ENCODE measurements around the gene PKP2.
"Not testable (repeated sequence)": the region's sequence is repeated elsewhere in the genome, so short reads cannot be mapped to it uniquely, and the experiment has no call there.

PKP2 gene

DNA sequence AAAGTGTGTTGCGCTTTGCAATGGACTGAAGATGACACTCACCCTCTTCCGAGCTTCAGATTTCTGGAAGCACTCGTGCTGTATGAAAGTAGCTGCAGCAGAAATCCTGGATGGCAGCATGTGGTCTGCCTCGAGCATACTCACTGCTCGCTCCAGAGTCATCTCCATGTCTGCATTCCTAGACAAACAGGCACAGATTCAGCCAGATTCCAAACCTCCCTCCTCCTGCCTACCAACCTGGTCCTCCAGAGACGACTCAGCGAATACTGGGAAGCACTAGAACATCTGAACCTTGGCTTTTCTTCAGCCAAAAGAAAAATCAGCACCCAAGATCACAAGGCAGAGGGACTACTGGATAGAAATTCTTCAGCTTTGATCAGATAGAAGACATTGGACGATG is 27.7 kb downstream of the PKP2 start:
- ATAC-seq (ENCODE audit: low read depth) (no peak), DNase-seq (ENCODE audit: low spot score in 2 of 2) (no peak)
- H3K27ac Mint-ChIP-seq, result no peak overlapping the region
- H3K27me3 Mint-ChIP-seq, result peaks cover 7% of the 10 kb centered on the region
- peaks cover 3% of the 10 kb centered on the region for H3K9me3 Mint-ChIP-seq
- H3K4me3 Mint-ChIP-seq, result no peak overlapping the region
- H3K4me1 Mint-ChIP-seq, result no peaks in the 10 kb centered on the region
- no peaks in the 10 kb centered on the region for H3K36me3 Mint-ChIP-seq

DNA sequence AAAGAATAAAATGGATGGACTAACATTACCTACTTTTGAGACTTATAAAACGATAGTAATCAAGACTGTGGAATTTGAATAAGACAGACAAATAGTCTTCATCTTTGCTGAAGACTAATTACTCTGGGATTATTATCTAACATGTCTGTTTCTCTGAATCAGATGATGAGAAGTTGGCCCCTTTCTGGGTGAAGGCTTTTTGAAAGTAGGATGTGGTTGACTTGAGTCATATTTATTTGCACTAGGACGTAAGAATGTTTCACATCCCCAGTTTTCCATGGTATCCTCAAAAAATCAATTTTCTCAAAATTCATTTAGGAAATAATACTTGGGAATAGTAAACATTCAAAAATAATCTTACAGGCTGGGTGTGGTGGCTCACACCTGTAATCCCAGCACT is 31.8 kb downstream of the PKP2 start:
- Mint-ChIP-seq H3K36me3 (no peaks in the 10 kb centered on the region), H3K4me1 (no peaks in the 10 kb centered on the region), H3K4me3 (no peak overlapping the region), H3K27ac (no peak overlapping the region), H3K9me3 (peaks cover 3% of the 10 kb centered on the region), H3K27me3 (no peaks in the 10 kb centered on the region)
- ATAC-seq (ENCODE audit: low read depth) (no peak), DNase-seq (ENCODE audit: low spot score in 2 of 2) (no peak)

DNA sequence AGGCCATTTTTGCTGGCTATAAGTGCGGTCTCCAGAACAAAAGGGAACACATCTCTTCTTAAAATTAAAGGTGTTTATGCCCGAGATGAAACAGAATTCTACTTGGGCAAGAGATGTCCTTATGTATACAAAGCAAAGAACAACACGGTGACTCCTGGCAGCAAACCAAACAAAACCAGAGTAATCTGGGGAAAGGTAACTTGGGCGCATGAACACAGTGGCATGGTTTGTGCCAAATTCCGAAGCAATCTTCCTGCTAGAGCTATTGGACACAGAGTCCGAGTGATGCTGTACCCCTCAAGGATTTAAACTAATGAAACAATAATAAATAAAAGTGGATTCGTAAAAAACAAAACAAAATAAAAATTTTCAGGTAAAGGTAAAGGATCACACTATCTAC is 33.4 kb downstream of the PKP2 start:
- Mint-ChIP-seq H3K36me3 (no peaks in the 10 kb centered on the region), H3K4me3 (no peak overlapping the region), H3K27me3 (no peaks in the 10 kb centered on the region), H3K9me3 (peaks cover 3% of the 10 kb centered on the region), H3K4me1 (no peaks in the 10 kb centered on the region), H3K27ac (no peak overlapping the region)
- DNase-seq (ENCODE audit: low spot score in 2 of 2) (no peak), ATAC-seq (ENCODE audit: low read depth) (no peak)

GRCh38 chr12:32861658-32862057 is 34.9 kb downstream of the PKP2 start:
- H3K27me3 Mint-ChIP-seq; H3K36me3 Mint-ChIP-seq; H3K9me3 Mint-ChIP-seq; H3K4me1 Mint-ChIP-seq; H3K27ac Mint-ChIP-seq; H3K4me3 Mint-ChIP-seq; DNase-seq (ENCODE audit: low spot score in 2 of 2); ATAC-seq (ENCODE audit: low read depth): not testable (repeated sequence)

- no peaks in the 10 kb centered on the region for H3K4me1 Mint-ChIP-seq
- H3K4me3 Mint-ChIP-seq, result no peak overlapping the region
- H3K27ac Mint-ChIP-seq, result no peak overlapping the region
- H3K36me3 Mint-ChIP-seq, result no peaks in the 10 kb centered on the region
- ATAC-seq (ENCODE audit: low read depth), result no peak
- no peaks in the 10 kb centered on the region for H3K9me3 Mint-ChIP-seq
- H3K27me3 Mint-ChIP-seq, result no peaks in the 10 kb centered on the region
- no peak for DNase-seq (ENCODE audit: low spot score in 2 of 2)
These were observed 36.4 kb downstream of the PKP2 start for GRCh38 chr12:32860192-32860591.

DNA sequence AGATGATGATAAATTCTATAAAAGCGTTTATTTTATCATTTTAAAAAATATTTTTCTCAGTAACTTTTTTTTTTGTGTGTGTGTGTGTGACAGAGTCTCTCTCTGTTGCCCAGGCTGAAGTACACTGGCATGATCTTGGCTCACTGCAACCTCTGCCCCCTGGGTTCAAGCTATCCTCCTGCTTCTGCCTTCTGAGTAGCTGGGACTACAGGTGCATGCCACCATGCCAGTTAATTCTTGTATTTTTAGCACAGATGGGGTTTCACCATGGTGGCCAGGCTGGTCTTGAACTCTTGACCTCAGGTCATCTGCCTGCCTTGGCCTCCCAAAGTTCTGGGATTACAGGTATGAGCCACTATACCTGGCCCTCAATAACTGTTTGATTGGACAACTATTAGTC is 37.2 kb downstream of the PKP2 start:
- Mint-ChIP-seq H3K36me3 (no peaks in the 10 kb centered on the region), H3K4me1 (no peaks in the 10 kb centered on the region), H3K9me3 (no peaks in the 10 kb centered on the region), H3K27ac (no peak overlapping the region), H3K27me3 (no peaks in the 10 kb centered on the region), H3K4me3 (no peak overlapping the region)
- DNase-seq (ENCODE audit: low spot score in 2 of 2), result no peak
- ATAC-seq (ENCODE audit: low read depth), result no peak

GRCh38 chr12:32854716-32855115 is 41.9 kb downstream of the PKP2 start:
- ATAC-seq (ENCODE audit: low read depth), result no peak
- H3K9me3 Mint-ChIP-seq, result no peaks in the 10 kb centered on the region
- peaks cover 2% of the 10 kb centered on the region for H3K27me3 Mint-ChIP-seq
- DNase-seq (ENCODE audit: low spot score in 2 of 2), result no peak
- no peak overlapping the region for H3K27ac Mint-ChIP-seq
- no peaks in the 10 kb centered on the region for H3K4me1 Mint-ChIP-seq
- H3K36me3 Mint-ChIP-seq, result no peaks in the 10 kb centered on the region
- H3K4me3 Mint-ChIP-seq, result no peak overlapping the region

DNA sequence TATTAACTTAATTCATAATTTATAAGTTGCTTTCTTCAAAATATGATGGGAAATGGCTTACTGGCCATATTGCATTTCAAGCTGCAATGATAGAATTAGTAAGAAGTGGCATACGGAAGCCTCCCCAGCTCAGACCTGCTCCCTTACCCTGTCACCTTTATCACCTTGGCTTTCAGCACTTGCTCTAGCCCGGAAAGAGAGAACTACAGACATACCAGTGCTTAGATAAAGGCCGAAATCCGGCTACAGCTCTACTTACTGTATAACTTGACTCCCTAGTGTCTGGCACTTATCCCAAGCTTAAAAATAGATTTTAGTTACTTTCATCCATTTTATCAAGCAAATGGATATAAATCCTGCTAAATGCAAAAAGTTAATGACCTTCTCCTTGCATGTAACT is 42.5 kb downstream of the PKP2 start:
- DNase-seq (ENCODE audit: low spot score in 2 of 2) (no peak), ATAC-seq (ENCODE audit: low read depth) (no peak)
- Mint-ChIP-seq H3K4me3 (no peak overlapping the region), H3K4me1 (no peaks in the 10 kb centered on the region), H3K36me3 (no peaks in the 10 kb centered on the region), H3K9me3 (no peaks in the 10 kb centered on the region), H3K27me3 (peaks cover 2% of the 10 kb centered on the region), H3K27ac (no peak overlapping the region)

DNA sequence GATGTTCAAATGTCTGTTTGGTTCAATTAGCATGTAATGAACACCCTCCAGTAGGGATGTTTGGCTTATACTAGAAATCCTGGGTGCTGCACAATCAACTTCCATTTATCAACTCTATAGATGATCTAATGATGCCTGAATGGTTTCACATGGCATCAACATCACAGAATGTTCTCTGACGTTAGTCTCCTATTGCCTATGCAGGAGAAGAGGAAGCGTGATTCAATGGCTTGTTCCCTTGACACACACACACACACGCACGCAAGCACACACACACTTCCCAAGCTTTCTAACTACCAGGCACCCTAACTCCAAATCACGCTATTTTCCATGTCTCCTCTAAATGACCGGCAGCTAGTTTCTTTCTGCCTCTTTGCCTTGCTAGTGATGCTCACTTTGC is 49.3 kb downstream of the PKP2 start:
- H3K4me3 Mint-ChIP-seq, result no peak overlapping the region
- DNase-seq (ENCODE audit: low spot score in 2 of 2), result no peak
- no peak for ATAC-seq (ENCODE audit: low read depth)
- H3K27ac Mint-ChIP-seq, result no peak overlapping the region
- no peaks in the 10 kb centered on the region for H3K36me3 Mint-ChIP-seq
- no peaks in the 10 kb centered on the region for H3K9me3 Mint-ChIP-seq
- no peaks in the 10 kb centered on the region for H3K4me1 Mint-ChIP-seq
- H3K27me3 Mint-ChIP-seq, result peaks cover 3% of the 10 kb centered on the region

DNA sequence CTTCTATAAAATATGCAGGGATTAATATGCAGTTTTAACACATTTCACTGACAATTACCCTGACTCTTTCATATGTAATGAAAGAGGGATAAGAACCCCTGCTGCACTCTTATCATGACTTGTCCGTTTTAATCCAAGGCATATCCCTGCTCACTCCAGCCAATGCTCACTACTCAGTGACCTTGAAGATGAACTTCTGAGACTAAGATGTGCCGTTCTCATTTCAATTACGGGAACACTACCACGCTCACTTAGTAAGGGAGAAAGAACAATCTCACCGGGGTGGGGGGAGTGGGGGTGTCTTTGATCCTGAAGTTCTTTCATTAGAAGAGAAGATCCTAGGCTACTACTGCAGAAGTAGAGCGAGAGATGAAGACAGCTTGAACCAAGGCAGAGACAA is 50.5 kb downstream of the PKP2 start:
- ATAC-seq (ENCODE audit: low read depth) (no peak), DNase-seq (ENCODE audit: low spot score in 2 of 2) (no peak)
- no peak overlapping the region for H3K4me3 Mint-ChIP-seq
- no peaks in the 10 kb centered on the region for H3K9me3 Mint-ChIP-seq
- H3K4me1 Mint-ChIP-seq, result no peaks in the 10 kb centered on the region
- no peak overlapping the region for H3K27ac Mint-ChIP-seq
- H3K27me3 Mint-ChIP-seq, result peaks cover 3% of the 10 kb centered on the region
- H3K36me3 Mint-ChIP-seq, result no peaks in the 10 kb centered on the region

DNA sequence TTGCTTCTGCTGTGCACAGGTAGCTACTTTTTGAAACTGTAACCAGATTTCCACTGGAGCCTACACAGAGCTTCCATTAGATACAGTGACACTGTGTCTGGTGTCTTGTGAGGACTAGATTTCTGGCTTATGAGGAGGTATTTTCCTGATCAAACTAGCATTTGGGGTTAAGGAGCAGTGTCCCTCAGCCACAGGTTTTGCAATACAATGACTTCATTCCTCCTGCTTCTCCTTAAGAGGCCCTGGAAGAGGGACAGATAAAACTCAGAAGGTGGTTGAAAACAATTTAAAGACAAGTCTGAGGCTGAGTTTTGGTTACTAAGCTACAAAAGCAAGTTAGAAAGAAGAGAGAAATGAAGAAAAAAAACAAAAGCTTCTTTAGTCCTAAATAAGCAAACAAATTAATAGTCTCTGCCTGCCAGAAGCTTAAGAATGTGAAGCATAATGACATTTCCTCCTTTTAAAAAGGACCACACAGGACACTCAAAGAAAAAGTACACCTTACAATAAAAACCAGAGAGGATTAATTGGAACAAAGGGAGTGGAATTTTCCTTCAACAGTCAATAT is 53.0 kb downstream of the PKP2 start:
- Mint-ChIP-seq H3K27ac (no peak overlapping the region), H3K4me1 (no peaks in the 10 kb centered on the region), H3K27me3 (peaks cover 3% of the 10 kb centered on the region), H3K9me3 (no peaks in the 10 kb centered on the region), H3K36me3 (no peaks in the 10 kb centered on the region), H3K4me3 (no peak overlapping the region)
- ATAC-seq (ENCODE audit: low read depth), result no peak
- no peak for DNase-seq (ENCODE audit: low spot score in 2 of 2)

DNA sequence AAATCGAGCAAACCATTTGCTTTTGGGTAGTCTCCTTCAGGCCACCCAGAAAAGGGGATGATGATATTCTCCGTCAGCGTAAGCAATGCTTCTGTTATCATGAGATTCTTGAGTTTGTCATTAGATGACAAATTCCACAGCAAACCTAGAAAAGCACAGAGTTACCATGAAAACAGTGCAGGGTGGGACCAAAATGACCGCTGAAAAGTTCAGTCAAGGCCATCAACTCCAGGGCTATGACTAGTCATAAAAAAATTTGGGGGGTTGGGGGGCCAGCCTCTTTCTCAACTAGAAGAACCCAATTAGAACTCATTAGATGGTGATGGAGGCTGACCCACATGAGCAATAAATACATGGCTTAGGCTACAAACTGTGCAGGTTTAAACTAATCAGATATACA is 55.5 kb downstream of the PKP2 start:
- no peaks in the 10 kb centered on the region for H3K27me3 Mint-ChIP-seq
- ATAC-seq (ENCODE audit: low read depth), result no peak
- no peaks in the 10 kb centered on the region for H3K36me3 Mint-ChIP-seq
- no peak overlapping the region for H3K4me3 Mint-ChIP-seq
- DNase-seq (ENCODE audit: low spot score in 2 of 2), result no peak
- H3K27ac Mint-ChIP-seq, result no peak overlapping the region
- peaks cover 4% of the 10 kb centered on the region for H3K9me3 Mint-ChIP-seq
- no peaks in the 10 kb centered on the region for H3K4me1 Mint-ChIP-seq

DNA sequence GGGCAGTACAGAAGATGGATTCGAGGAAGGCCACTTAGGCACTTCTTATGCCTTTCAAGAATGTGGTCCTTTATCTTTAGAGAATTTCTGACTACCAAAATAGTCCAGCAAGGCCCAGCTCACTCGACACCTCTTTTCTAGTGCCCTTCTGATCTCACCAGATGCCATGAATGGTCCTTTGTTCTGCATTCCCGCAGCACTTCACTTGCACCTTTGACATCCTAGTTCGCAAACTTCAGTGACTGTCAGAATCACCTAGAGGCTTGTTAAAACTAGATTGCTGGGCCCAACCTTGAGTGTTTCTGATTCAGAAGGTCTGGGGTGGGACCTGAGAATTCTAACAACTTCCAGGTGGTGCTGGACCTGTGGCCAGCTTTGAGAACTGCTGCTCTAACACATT is 56.7 kb downstream of the PKP2 start:
- DNase-seq (ENCODE audit: low spot score in 2 of 2), result no peak
- no peaks in the 10 kb centered on the region for H3K4me1 Mint-ChIP-seq
- H3K4me3 Mint-ChIP-seq, result no peak overlapping the region
- no peaks in the 10 kb centered on the region for H3K27me3 Mint-ChIP-seq
- H3K36me3 Mint-ChIP-seq, result no peaks in the 10 kb centered on the region
- peaks cover 4% of the 10 kb centered on the region for H3K9me3 Mint-ChIP-seq
- no peak overlapping the region for H3K27ac Mint-ChIP-seq
- no peak for ATAC-seq (ENCODE audit: low read depth)

DNA sequence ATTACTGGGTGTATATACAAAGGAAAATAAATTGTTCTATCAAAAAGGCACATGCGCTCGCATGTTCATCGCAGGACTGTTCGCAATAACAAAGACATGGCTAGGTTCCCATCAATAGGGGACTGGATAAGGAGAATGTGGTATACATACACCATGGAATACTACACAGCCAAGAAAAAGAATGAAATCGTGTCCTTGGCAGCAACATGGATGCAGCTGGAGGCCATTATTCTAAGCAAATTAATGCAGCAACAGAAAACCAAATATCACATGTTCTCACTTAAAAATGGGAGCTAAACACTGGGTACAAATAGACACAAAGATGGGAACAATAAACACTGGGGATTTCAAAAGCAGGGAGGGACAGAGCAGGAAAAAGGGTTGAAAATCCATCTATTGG is 58.6 kb downstream of the PKP2 start:
- Mint-ChIP-seq H3K4me1 (no peaks in the 10 kb centered on the region), H3K4me3 (no peak overlapping the region), H3K36me3 (no peaks in the 10 kb centered on the region), H3K27me3 (no peaks in the 10 kb centered on the region), H3K27ac (no peak overlapping the region), H3K9me3 (peaks cover 4% of the 10 kb centered on the region)
- DNase-seq (ENCODE audit: low spot score in 2 of 2) (no peak), ATAC-seq (ENCODE audit: low read depth) (no peak)

- H3K27ac Mint-ChIP-seq, result no peak overlapping the region
- H3K9me3 Mint-ChIP-seq, result peaks cover 4% of the 10 kb centered on the region
- no peak overlapping the region for H3K4me3 Mint-ChIP-seq
- no peaks in the 10 kb centered on the region for H3K36me3 Mint-ChIP-seq
- DNase-seq (ENCODE audit: low spot score in 2 of 2) (no peak), ATAC-seq (ENCODE audit: low read depth) (no peak)
- H3K4me1 Mint-ChIP-seq, result no peaks in the 10 kb centered on the region
- H3K27me3 Mint-ChIP-seq, result no peaks in the 10 kb centered on the region
These were observed 59.9 kb downstream of the PKP2 start for GRCh38 chr12:32836710-32837109.

Data from memory B cell (primary cell).